Sciatic nerve (tissue), 2 donors: ENCODE results near the gene PAQR5. TPM values are rescaled to one million over a fixed set of nuclear protein-coding genes. Genes with fewer than 3 reads are reported as not detected.
A peak's percentile ranks its signal among the peaks of the same experiment; 100 is the strongest.
"Not testable (repeated sequence)": the region's sequence is repeated elsewhere in the genome, so short reads cannot be mapped to it uniquely, and the experiment has no call there.

ENCODE experiments used
- ATAC-seq: fragments of 200-7000 bp; cut with Tn5 transposase; one replicate; pipeline ENCODE4 v1.9.1; 2020; ENCODE audit warnings: mild to moderate bottlenecking, moderate library complexity
- DNase-seq: peaks from one replicate; pipeline ENCODE4 v3.0.0-alpha.2; 2020; ENCODE audit warnings: low spot score
- intact Hi-C: fragments of 100-400 bp; cut with DNase I; formaldehyde crosslinking; loops from one replicate; pipeline ENCODE4 v1.14.2; 2022
- total RNA-seq: library from RNA; stranded (reverse); fragmentation: NEBNext Ultra II Directional; extraction: Animal tissue kit (Norgen Biotek cat#: 25700); gene quantifications from one replicate; pipeline ENCODE4 v1.2.1, GENCODE V29; 2021
- donor health status: DM: no; HTN: no; CAD: no.
- donor health status: DM: no; HTN: no; CAD: no.

The PAQR5 gene
- total RNA-seq, 1 donor from 2014 or later = 6.5 TPM

DNA sequence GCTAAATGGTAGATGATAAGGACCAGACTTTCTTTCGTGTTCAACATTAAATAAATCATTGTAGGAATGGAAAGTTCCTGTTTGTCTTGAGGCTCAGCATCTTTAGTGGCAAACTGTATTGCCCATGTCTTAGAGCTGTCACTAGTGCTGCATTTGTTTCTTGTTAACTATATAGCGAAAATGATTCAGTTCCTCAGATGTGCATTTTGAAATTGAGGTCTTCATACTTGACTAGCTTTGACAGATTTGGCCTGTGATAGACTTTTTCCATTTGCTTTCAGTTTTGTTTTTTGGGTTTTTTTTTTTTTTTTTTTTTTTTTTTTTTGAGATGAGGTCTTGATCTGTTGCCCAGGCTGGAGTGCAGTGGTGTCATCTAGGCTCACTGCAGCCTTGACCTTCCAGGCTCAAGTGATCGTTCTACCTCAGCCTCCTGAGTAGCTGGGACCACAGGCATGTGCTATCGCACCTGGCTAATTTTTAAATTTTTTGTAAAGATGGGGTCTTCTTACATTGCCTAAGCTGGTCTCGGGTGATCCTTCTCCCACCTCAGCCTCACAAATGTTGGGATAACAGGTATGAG is 144.4 kb downstream of the PAQR5 start:
- DNase-seq (no peak), ATAC-seq (no peak)
- intact Hi-C loops = no loop called here

DNA sequence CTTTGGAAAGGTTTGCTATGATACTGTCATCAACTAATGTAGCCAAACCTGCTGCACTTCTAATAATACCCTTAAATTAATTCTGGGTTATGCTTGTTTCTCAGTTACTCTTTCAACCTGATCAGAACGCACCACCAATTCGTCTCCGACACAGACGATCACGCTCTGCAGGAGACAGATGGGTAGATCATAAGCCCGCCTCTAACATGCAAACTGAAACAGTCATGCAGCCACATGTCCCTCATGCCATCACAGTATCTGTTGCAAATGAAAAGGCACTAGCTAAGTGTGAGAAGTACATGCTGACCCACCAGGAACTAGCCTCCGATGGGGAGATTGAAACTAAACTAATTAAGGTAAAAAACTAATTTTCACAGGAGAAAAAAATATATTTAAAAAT is 146.0 kb downstream of the PAQR5 start:
- ATAC-seq (no peak), DNase-seq (no peak)
- intact Hi-C loops = no loop called here

DNA sequence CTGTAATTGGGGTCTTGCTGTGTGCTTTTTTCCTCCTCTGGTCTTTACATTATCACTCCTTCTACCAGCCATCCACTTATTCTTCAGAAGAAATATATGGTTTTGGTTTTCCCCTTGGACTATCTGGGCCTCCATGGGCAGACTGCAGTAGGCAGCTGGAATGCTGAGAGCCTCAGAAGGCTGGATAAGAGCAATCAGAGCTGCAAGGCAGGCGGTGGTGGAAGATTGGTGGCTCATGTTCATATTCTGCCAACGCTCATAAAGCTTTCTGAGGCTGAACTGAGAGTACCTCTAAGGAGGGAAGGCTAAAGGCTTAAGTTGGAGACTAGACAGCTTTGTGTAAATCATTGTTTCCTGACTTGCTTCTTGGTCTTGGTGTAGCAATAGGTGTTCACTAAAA is 148.2 kb downstream of the PAQR5 start:
- intact Hi-C loops = no loop called here
- ATAC-seq = no peak

DNA sequence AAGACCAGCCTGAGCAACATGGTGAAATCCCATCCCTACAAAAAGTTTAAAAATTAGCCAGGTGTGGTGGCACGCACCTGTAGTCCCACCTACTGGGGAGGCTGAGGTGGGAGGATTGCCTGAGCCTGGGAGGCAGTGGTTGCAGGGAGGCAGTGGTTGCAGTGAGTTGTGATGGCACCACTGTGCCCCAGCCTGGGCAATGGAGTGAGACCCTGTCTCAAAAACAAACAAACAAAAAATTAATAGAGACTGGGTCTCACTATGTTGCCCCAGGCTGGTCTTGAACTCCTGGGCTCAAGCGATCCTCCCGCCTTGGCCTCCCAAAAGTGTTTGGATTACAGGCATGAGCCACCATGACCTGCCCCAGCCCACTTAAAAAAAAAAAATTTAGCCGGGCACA is 151.5 kb downstream of the PAQR5 start:
- intact Hi-C loops, ATAC-seq, DNase-seq: not testable (repeated sequence)

More for the DNA sequence above, 148.2 kb downstream of the PAQR5 start:
- no peak for DNase-seq

DNA sequence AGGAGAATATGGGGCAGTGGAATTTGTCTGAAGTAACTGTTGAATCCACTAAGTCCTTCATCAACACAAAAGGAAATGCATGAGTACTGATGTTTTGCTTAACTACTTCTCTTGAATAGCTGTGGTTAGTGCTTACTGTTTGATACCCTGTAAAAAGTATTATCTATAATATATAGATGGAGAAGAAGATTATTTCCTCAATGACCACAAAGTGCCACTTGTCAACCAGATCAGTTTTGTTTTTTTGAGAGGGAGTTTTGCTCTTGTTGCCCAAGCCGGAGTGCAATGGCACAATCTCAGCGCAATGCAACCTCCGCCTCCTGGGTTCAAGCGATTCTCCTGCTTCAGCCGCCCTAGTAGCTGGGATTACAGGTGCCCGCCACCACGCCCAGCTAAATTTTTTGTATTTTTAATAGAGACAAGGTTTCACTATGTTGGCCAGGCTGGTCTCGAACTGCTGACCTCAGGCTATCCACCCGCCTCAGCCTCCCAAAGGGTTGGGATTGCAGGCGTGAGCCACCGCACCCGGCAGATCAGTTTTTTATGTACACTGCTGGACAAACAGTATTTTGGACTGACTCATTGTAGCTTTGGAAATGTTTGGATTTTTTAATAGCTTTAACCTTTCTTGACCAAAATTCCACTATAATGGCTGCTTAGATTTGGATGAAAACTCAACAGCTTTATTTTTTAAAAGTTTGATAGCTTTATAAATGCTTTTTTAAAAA is 152.4 kb downstream of the PAQR5 start:
- intact Hi-C loops = no loop called here
- ATAC-seq = no peak
- no peak for DNase-seq

DNA sequence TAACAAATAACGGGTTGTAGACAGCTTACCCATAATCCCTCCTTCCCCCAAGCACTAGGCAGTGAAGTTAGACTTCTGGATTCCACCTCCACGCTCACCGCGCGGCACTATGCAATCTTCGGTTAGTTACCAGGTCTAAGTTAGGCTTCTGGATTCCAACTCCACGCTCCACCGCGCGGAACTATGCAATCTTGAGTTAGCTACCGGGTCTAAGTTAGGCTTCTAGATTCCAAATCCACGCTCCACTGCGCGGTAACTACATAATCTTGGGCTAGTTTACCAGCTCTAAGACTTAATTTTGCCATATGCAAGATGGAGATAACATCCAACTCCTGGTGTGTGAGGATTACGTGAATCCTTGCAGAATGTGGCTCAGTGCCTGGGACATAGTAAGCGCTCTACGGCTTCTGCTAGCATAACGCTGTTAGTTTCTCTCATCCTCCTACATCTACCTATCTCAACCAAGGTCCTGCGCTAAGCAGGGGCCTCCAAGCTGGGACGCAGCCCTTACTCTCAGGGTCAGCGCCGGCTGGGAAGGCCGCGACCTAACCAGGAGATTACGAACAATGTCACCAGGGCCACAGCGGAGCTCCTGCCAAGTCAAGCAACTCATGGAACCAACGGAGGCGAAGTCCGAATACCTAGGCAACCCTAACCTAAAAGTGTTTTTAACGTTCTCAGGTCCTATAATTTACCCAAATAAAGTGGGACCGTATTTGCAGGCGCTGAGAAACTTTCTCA is 153.4 kb downstream of the PAQR5 start:
- DNase-seq (peak; percentile 75), ATAC-seq (peak; percentile 68)
- intact Hi-C loops = no loop called here

DNA sequence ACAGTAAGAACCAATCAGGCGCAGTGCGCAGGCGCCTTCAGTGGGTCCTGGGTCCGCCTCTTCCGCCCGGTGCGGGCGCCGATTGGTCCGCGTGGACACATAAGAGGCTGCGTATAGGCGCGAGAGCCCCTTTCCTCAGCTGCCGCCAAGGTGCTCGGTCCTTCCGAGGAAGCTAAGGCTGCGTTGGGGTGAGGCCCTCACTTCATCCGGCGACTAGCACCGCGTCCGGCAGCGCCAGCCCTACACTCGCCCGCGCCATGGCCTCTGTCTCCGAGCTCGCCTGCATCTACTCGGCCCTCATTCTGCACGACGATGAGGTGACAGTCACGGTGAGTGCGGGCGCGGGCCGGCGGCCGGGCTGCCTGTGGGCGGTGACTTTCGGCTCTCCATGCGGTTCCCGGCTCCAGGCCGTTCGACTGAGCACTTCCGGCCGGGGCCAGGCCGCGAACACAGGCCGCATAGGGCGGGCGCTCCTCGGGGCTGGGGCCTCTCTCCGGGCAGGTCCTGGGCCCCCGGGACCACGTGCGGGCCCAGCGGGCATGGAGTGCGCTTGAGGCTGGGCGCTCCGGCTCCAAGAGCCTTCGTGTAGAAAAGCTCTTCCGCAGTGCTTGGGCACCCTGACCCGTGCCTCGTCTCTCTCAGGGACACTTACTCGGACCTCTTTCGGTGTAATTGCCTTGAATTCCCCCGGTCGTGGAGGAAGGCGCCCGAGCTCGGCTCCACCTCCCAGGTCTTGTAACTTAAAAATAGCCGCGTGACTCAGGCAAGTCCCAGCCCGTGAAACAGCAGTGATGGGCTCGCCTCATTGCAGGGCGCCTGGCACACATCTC is 154.2 kb downstream of the PAQR5 start, which contains the start of gene RPLP1:
Gene RPLP1 (plus strand): TSS at position 127 of the 830 bp plus-strand sequence. CDS start 131 bp downstream, at position 258.
- peak; percentile 98 for DNase-seq
- intact Hi-C loops = no loop called here
- ATAC-seq = peak; percentile 99

DNA sequence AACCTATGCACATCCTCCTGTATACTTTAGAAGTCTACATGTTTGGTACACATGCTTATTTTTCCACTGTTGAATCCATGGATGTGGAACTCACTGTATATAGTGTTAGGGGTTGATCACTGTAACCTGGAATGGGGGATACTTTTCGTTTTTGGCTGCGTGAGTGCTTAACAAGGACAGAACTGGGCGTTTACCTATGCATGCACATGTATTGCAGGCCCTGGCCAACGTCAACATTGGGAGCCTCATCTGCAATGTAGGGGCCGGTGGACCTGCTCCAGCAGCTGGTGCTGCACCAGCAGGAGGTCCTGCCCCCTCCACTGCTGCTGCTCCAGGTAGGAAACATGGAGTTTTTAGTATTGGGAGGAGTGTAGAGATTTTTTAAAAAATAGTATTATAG is 156.2 kb downstream of the PAQR5 start:
- no peak for DNase-seq
- intact Hi-C loops = no loop called here
- no peak for ATAC-seq

DNA sequence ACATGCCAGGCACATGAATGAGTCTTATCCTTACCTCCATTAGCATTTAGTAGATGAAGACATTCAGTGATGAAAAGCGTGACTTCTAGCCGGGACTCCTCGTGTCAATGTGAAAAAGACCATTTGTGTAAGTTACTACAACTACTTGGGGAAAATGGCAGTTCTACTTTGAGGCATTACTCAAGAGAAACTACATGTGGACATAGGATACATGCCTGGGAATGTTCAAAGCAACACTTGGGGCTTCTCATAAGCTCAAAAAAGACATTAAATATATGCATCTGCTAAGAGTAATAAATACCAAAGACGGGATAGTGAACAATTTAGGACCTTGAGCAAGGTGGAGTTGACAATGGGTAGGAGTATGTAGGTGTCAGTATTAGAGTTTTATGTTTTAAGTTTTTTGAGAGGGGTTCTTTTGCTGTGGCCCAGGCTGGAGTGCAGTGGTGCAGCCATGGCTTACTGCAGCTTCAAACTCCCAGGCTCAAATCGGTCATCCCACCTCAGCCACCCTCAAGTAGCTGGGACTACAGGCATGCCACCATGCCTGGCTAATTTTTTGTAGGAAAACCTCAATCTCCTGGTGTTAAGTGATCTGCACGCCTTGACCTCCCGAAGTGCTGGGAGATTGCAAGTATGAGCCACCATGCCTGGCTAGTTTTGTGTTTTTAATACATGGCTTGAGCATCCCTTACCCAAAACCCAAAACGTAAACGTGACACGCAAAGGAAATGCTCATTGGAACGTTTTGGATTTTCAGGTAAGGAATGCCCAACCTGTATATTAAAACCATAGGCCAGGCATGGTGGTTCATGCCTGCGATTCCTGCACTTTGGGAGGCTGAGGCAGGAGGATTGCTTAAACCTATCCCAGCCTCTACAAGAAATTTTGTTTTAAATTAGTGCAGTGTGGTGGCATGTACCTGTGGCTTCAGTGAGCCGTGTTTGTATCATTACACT is 157.8 kb downstream of the PAQR5 start:
- no peak for ATAC-seq
- no peak for DNase-seq
- intact Hi-C loops = no loop called here

Other genes with a start within 250 kb of the PAQR5 start
- gene GLCE, start 138.3 kb upstream of the PAQR5 start, total RNA-seq = 16.5 TPM
- gene KIF23, start 115.4 kb downstream of the PAQR5 start, total RNA-seq = 11.8 TPM
- gene RPLP1, start 153.9 kb downstream of the PAQR5 start, total RNA-seq = 1,014 TPM